GM21390 (cell line): ENCODE data around the gene RREB1.

Experiments
- ATAC-seq: cut with Tn5 transposase; IDR thresholded peaks from one replicate; pipeline ENCODE4 v1.9.1; 2021; ENCODE audit not compliant: unreplicated experiment

The RREB1 gene

DNA sequence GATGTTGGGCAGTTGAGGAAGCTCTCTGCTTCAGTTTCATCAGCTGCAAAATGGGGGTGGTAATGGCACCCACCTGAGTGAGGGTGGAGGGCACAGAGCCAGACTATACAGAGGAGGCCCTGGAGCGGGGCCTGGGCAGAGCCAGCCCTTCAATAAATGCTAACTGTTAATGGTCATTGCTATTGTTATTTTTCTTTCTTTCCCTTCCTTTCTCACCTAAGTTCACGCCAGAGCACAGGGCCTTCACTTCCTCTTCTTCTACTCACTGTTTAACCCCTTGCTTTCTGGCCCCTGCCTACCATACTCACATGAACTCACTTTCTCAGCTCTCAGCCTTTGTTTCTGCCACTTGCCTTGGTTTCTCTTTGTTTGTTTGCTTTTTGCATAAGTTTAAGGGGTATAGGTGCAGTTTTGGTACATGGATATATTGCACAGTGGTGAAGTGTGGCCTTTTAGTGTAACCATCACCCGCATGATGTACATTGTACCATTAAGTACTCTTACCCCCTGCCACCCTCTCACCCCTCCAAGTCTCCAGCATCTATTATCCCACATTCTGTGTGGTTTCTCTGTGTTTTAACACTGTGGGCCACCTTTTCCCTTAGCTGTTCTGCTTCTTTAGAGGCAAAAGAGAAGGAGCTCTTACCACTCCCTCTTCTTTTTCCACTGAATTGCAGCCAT, 7.5 kb upstream of the RREB1 start:
- peak; percentile 77 for ATAC-seq

- ATAC-seq: no peak
Measured at GRCh38 chr6:7100753-7101081, 7.0 kb upstream of the RREB1 start.

DNA sequence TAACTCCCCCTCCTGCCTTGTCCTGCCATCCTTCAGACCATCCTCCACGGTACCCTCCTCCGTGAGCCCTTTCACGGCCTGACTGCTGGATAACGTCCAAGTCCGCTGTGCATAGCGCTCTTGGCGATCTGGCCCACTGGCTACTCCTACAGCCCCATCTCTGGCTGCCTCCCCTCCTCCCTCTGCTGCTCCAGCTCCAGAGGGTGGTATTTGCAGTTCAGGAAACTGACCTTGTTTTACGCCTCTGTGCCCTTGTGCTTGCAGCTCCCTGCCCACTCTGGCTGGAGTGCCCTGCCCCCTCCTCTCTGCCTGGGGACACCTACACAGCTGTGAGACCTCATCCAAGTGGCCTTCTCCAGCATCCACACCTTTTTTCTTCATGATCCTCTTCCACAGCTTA, 6.5 kb upstream of the RREB1 start:
- ATAC-seq: no peak

DNA sequence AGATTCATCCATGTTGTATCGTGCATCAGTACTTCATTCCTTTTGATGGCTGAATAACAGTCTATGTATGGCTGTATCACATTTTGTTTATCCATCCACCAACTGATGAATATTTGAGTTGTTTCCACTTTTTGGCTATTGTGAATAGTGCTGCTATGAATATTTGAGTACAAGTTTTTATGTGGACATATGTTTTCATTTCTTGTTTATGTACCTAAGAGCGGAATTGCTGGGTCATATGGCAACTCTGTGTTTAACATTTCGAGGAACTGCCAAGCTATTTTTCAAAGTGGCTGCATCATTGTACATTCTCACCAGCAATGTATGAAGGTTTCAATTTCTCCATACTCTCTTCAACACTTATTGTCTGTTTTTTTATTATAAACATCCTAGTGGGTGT, 3.0 kb upstream of the RREB1 start:
- no peak for ATAC-seq

DNA sequence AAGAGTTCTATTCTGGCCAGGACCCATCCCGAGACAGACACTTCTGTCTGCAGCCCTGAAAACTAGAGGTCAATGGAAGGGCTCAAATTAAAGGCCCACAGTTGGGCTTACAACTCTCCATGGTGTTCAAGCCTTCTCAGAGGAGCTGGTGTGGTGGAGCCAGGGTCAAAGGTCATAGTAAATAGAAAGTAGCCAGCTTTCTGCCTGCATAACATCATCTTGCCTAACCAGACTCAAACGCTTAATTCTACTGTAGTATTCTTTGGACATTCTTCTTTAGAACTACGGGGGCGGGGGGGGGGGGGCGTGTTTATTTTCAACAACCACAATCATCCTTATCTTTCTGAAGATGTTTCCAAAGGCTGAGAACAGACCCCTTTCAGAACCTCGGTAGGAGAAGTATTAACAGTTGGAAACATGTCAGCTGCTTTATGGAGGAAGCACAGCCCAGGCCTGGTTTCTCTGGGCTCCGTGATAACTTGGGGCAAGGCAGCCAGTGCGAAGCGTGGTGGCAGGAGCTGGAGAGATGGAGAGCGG, 1.5 kb upstream of the RREB1 start:
- no peak for ATAC-seq

DNA sequence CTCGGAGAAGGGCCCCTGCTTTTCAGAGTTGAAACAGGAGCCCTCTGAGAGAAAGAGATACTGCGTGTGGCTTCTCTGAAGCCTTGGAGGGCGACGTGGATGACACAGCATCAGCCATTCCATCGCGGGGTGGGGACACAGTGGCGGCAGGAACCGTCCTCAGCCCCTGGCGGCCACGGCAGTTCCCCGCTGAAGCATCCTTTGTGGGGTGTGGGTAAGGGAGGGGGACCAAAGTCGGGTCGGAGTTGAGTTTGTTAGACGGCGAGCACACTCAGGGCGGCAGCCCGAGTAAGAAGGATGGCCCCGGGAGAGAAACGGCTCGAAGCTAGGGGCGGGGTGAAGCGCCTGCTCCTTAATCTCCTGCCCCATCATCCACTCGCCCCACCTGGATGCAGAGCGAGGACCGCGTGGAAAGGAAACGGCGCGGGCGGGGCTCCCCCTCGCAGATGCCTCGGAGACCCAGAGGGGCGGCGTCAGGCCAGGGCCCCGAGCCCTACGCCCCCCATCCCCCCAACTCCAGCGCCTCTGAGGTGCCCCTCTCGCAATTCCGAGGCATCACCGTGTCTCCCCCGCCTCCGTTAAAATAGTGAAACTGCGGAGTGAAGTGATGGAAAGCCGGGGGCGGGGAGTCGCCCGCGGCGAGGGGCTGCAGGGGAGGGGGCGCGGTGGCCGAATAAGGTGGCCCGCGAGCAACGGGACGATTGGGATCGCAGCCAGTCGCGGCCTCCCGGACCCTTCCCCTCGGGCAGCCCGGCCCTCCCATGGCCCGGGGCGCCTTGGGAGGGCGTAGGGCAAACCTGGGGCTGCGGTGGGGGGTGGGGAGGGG, 796 bp upstream of the RREB1 start:
- peak; percentile 31 for ATAC-seq

DNA sequence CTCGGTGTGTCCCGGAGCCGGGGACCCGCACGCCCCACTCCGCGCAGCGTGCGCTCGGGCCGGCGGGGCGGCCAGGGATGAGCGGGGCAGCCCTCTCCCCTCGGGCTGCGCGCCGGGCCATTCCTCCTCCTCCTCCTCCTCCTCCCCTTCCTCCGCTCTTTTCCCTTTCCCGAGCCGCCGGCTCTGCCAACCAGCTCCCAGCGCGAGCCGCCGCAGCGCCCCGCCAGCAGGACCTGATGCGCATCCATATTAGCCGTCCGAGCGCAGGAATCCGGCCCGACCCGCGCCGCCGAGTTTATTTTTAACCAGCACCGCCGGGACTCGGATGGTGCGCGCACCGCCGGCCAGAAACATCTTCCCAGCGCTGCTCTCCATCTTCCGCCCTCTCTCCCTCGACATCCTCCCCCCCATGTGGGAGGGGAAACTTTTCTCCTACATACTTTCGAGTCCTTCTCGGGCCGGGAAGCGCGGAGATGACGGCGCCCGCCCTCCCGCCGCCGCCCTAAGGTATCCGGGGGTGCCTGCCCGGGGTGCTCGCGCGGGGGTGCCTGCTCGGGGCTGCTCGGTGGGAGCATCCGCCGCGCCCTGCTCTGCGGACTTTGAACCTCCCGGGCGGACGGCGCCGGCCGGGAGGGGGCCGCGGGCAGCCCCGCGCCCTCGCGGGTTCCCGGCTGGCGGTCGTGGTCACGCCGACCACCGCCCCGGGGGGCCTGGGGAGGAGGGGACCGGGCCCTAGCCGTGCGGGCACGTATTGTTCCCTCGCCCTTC, 619 bp downstream of the RREB1 start:
- ATAC-seq: no peak

DNA sequence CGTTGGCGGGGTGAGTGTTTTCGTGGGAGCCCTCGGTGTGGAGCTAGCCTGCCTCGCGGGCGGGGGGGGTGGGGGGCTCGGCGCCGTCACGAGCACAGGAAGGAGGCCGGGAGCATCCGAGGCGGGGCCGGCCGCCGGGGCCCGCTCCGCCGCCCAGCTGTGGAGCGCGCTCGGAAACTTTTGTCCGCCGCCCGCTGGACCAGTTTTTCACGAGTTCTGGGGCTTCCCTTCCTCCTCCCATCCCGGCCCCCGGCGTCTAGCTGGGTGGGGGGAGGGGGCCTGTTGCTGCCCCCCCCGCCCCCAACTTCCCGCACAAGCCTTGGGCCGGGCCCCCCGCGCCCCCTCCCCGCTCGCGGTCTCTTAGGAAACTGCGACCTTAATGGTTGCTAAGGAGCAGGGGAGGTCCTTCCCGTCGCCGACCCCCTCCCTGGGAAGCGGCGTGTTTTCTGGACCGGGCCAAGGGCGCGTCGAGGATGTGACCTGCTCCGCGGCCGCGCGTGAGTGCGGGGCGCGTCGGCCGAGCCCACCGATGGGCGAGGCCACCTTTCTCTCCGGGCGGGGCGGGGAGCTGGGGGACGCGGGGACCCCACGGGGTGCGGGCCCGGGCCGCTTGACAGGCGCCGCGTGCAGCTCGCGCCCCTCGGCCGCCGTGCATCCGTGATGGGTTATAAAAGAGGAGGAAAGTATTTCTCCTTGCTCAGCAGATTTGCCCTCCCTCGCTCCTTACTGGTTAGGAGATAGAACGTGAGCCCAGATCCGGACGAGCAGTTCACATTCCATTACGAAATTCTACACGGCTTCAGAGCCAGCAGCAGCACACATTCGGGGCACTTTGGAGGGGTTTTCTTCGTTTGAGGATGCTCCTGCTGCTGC, 1.4 kb downstream of the RREB1 start:
- no peak for ATAC-seq

GRCh38 chr6:7110092-7110792, 2.5 kb downstream of the RREB1 start:
- ATAC-seq: no peak

- ATAC-seq: no peak
Measured at GRCh38 chr6:7111095-7111690, 3.4 kb downstream of the RREB1 start.

GRCh38 chr6:7112171-7112570, 4.4 kb downstream of the RREB1 start:
- ATAC-seq: no peak

DNA sequence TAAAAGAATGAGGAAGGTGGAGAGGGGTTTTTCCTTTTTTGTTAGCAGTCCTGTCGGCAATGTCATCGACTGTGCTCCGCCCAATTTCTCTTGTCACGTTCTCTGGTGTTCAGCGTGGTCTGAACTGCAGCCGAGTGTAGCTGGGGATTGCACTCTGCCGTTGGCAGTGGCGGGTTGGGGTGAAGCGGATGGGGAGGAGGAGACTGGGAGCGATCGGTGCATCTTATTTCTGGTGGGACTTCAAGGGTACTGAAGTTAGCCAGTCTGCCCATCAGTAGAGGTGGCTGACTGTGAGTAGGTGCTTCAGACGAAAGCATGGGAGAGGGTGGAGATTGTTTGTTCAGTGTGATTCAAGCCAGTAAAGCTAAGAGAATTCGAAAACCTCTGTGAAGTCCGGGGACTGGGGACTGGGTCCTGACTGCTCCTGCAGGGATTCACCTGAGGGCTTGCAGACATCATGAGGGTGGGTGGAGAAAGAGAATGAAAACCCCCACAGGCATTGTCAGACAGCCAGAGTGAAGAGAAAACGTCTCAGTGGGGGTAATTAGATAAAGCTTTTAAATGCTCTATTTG, 5.1 kb downstream of the RREB1 start:
- ATAC-seq: no peak

DNA sequence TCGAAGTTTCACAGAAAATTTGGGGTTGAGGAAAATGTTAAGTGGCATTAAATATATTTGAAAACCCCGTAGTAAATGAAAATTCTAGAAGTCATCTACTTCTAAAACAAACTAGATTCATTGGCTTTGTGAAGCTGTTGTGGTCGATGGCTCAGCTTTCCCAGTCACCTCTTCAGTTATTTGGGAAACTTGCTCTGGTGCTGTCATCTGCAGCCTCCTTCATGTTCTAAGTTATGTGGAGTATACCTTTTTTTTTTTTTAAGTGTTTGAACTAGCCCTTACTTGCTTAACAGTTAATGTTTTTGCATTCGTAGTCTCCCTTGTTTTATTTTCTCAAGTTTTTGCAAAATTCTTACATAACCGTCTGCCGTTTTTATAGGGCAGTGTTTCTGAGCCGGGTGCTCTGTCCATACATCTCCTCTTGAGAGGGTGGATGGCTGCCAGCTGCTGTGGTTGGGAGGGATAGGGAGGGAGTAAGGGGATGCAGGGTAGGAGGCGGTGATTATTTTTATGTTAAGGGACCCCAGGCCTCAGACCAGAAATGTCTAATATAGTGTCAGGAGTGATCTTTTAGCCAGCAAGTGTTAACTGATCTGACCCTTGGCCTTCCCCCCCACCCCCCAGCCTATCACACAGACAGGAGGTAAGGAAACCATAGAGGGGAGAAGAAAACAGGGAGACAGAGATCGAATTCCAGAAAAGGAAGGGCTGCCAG, 7.1 kb downstream of the RREB1 start:
- ATAC-seq: no peak

GRCh38 chr6:7115543-7116231, 7.9 kb downstream of the RREB1 start:
- ATAC-seq: no peak

DNA sequence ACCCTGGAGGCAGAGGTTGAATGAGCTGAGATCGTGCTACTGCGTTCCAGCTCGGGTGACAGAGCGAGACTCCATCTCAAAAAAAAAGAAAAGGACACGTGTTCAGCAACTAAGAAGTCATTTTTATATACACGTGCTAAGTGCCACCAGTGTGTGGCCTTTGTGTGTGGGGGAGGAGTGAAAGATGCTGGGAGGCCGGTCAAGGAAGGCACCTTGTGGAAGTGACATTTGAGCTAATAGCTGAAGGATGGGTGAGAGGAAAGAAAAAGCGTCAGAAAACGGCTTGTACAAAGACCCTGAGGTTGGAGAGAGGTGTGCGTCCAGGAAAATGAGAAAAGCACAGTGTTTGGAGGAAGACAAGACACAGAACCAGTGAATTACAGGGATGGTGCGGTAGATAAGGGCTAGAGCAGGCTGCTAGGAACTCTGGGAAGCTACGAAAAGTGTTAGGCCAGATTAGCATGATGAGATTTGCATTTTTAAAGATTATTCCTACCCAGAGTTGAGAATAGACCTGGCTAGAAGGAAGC, 11.6 kb downstream of the RREB1 start:
- ATAC-seq: no peak

DNA sequence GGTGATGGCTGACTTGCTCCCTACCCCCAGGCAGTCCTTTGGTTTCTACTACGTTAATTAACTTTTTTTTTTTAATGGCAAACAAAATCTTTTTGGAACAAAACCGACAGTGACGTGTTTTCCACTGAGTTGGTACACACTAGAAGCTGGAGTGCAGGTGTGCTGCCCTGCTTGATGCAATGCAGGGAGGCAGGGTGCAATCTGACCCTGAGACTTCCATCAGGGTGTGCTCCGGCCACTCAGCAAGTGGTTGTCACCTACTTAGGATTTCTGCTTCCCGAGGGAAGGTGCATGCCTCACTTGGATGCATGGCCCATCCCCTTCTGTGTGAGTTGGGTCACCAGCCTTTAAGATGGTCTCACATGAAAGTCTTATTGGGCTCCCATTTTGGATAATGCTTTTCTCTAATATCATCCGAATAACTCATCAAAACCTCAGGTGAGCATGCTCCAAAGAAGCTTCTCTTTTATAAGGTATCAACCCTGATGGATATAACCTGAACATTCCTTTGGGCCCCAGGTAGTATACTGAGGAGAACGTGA, 14.0 kb downstream of the RREB1 start:
- no peak for ATAC-seq

- ATAC-seq: no peak
Measured at GRCh38 chr6:7122684-7123083, 14.9 kb downstream of the RREB1 start.

- no peak for ATAC-seq
Measured at GRCh38 chr6:7124114-7124513, 16.4 kb downstream of the RREB1 start.
